NCI-H1417 treated with DMSO at 0.1 percent for 48 hours (cell line): ENCODE measurements around the gene FCGR1A.
"Not testable (repeated sequence)": the region's sequence is repeated elsewhere in the genome, so short reads cannot be mapped to it uniquely, and the experiment has no call there.

Experiments used
- DNase-seq: peaks from one replicate; lab custom pipeline; 2025; lab: John Stamatoyannopoulos, UW

Gene FCGR1A

DNA sequence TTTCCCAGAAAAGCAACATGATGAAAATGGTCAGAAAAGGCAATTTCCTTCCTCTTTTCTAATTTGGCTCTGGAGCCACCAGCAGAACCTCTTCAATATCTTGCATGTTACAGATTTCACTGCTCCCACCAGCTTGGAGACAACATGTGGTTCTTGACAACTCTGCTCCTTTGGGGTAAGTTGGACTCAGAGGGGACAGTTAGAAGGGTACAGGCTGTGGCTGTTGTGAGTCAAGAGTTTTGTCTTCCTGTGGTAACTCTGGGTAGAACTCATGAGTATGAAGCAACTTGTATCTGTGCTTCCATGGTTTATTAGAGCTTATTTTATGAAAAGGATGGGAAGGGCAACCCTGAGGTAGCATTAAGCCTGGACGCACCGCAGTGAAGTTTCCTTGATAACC is at the start of gene FCGR1A:
FCGR1A (plus strand) TSS at position 95 of the 400 bp plus-strand sequence; CDS start at position 145, 50 bp downstream.
- DNase-seq: not testable (repeated sequence)

DNA sequence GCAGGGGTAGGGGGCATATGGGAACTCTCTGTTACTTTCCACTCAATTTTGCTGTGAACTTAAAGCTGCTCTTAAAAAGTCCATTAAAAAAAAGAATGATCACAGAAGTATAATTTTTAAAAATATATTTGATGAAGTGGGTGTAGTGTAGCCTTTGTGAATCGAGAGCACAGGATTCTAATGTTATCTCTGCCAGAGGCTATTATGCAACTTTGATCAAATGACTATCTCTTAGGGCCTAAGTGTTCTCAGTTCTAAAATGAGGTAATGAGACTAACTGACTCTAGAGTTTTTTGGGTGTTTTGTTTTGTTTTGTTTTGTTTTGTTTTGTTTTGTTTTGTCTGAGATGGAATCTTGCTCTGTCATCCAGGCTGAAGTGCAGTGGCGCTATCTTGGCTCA is 49.7 kb upstream of the FCGR1A start:
- DNase-seq: not testable (repeated sequence)

DNA sequence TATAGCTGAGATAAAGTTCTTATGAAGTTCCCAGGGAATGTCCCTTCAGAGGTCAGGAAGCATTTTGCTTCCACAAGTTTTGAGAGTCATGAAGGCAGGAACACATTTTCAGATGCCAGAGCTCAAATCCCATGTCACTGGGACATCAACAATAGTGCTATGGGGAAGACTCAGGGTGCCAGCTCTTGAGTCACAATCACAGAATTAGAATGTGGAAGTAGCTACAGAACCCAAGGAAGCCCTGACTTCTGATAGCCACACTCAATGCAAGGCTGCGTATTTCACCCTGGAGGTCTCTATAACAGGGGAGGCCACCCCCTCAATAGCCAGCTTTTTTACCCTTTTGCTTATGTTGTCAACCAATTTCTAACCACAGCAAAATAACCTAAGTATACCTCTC is 47.8 kb upstream of the FCGR1A start:
- not testable (repeated sequence) for DNase-seq

DNA sequence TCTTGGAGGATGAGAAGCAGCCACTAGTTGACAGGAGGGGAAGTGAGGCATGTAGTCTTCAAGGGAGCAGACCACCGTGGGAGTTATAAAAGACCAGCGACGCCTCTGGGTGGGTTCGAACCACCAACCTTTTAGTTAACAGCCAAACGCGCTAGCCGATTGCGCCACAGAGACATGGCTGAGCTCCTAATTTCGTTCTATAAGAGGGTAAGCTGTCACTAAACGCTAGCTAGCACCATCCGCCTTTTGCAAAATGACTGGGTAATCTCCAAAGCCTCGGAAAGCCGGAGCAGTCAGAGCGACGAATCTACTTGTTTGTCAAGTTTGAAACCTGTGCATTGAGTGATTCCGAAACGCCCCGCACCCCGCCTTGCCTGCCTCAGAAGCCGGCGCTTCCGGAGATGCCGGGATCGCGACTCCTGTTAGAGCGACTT is 42.3 kb upstream of the FCGR1A start:
- peak; percentile 21 for DNase-seq

DNA sequence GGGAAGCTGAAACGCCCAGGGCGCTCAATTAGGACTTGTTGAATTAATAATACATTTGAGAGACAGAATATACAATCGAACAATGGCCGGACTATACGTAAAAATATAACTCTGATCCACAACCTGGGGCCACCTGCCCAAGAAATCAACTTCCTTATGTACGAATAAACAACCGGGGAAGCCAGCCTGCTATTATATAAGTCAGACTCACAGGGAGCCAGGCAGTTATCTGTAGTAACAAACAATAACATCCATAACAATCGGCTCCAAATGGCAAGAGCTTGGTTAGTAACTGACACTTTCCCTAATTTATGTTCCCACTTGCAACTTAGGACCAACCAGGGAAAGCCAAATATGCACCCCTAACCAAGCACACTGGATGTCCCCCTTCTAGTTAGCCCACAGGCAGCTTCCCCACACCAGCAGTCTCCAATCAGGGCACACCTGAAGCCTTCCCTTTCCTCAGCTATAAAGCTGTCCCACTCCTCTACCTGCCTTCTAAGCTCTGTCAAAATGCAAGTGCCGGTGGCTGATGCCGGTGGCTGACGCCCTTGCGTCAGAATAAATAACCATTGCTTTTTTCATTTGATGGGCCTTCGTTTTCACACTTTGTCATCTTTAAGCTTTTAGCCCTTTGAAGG is 41.8 kb upstream of the FCGR1A start:
- DNase-seq: not testable (repeated sequence)

DNA sequence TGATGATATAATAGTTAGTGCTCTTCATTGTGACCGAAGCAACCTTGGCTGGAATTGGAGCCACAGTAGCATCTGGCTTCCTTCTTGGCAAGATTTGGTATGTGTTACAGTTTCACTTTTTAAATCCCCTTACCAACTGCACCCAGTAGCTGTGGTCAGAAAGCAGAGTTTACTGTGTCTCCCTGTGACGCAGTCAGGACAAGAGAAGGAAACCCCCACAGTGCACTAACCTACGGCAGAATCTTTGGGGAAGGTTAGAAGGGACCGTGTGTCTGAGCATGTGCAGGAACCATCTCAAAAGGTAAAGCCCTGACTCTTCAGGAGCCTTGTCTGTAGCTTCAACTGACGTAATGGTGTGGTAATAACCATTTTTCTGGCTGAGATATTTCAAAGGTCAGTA is 40.6 kb upstream of the FCGR1A start:
- not testable (repeated sequence) for DNase-seq

DNA sequence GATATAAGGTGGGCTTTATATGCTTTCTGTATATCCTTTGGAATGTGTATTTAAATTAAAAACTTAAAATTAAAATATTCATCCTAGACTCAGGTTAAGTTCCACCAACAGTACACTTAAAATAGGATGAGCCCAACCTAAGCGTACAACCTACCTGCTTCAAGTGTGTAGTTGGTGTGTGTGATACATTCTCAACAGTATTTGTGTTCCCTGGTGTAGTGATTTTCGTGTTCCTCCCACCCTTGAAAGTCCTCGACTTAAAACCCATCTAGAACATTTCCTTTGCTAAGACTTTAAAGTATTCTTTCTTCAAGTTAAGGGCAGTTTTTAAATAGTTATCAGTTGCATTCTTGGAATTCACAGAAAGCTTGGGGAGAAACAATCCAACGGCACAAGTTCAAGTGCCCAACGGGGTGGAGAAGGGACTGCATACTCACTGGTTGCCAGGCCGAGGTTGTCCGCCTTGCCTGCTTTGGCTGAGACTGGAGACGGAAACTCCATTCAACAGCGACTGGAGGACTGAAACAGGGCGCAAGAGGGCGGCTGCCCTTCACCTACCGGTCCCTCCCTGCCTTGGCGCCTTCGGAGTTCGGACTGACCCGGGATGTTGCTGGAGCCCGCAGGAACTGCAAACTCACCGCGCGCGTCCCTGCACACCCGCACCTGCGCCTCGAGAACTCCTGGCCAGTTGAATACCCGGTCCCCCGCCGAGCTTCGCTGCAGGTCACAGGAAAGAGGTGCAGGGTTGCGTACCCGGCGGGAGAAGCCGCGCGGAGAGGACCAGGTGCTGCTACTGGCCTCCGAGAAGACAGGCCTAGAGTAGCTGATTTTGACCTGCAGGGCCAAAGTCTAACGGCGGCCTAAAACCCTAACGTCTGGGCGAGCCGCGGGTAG is 35.8 kb upstream of the FCGR1A start:
- not testable (repeated sequence) for DNase-seq

GRCh38 chr1:149747359-149748143 is 34.9 kb upstream of the FCGR1A start:
- not testable (repeated sequence) for DNase-seq

- DNase-seq: not testable (repeated sequence)
Observed at GRCh38 chr1:149748144-149748500, 34.4 kb upstream of the FCGR1A start.

DNA sequence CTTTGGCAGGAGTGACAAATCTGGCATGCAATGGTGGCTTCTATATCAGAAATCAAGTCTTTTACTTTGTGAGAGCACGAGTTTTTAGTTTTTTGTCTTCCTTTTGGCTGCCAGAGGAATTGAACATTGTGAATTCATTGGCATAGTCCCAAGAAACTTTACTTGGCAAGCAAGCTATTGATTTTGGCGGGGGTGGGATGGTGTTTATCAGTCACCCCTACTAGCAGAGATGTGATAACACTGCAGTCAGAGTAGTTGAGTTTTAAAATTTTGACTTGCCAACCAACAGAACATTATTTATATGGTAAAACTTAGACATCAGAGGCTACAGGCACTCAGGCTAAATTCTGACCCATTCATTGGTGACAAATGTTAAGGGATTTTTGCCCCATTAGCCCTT is 31.9 kb upstream of the FCGR1A start:
- not testable (repeated sequence) for DNase-seq

GRCh38 chr1:149752186-149752585 is 30.3 kb upstream of the FCGR1A start:
- not testable (repeated sequence) for DNase-seq

DNA sequence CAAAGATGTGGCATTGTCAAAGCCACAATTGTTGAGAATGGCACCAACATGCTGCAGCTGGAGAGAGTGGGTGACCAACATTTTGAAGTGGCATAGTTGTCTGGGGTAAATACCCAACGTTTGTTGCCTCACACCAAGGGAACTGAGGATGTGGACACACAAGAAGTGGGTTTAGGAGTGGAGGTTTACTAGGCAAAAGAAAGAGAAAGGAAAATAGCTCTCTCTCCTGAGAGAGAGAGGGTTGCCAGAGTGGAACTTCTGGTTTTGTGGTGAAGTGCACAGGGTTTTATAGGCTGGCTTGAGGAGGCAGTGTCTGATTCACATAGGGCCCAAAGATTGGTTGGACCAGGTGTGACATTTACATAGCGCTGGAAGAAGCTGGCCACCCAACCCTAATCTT is 29.0 kb upstream of the FCGR1A start:
- DNase-seq: not testable (repeated sequence)

- not testable (repeated sequence) for DNase-seq
Observed at GRCh38 chr1:149755294-149755693, 27.2 kb upstream of the FCGR1A start.

- DNase-seq: not testable (repeated sequence)
Observed at GRCh38 chr1:149762294-149762693, 20.2 kb upstream of the FCGR1A start.

GRCh38 chr1:149764087-149764800 is 18.2 kb upstream of the FCGR1A start:
- not testable (repeated sequence) for DNase-seq

- not testable (repeated sequence) for DNase-seq
Observed at GRCh38 chr1:149766241-149766640, 16.3 kb upstream of the FCGR1A start.

GRCh38 chr1:149769216-149769615 is 13.3 kb upstream of the FCGR1A start:
- not testable (repeated sequence) for DNase-seq

DNA sequence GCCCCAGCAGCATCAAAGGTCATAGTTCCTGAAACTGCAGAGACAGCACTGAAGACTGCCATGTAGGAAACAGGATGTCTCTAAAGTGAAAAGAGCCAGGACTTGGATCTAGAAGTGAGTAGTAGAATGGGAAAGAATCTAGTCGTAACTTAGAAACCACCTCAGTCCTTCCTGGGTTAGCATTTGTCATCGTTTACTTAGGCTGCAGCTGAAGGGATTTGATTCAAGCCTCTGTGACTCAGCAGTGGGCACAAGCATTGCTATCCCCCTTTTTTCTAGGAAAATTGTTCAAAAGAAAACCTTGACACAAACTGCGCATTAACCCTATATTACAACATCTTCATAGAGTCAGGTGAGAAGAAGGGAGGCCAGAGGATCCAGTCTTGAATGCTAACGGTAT is 11.8 kb upstream of the FCGR1A start:
- not testable (repeated sequence) for DNase-seq

GRCh38 chr1:149771653-149772425 is 10.7 kb upstream of the FCGR1A start:
- not testable (repeated sequence) for DNase-seq

DNA sequence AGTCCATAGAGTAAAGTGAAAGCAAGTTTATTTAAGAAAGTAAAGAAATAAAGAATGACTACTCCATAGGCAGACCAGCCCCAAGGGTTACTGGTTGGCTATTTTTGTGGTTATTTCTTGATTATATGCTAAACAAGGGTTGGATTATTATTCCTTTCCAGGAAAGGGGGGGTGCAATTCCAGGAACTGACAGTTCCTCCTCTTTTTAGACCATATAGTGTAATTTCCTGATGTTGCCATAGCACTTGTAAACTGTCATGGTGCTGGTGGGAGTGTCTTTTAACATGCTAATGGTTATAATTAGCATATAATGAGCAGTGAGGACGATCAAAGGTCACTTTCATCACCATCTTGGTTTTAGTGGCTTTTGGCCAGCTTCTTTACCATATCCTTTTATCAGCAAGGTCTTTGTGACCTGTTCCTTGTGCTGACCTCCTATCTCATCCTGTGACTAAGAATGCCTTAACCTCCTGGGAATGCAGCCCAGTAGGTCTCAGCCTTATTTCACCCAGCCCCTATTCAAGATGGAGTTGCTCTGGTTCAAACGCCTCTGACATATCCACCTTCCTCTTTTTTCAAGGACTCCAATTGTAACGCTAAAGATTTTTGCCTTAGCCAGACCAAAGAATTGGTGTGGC is 6.9 kb upstream of the FCGR1A start:
- not testable (repeated sequence) for DNase-seq
